KMS-11 (cell line): ENCODE data around the gene DPM2.

Experiments used
- H2AFZ ChIP-seq: fragments of 200-600 bp; sonication (generic); 2 replicates; pipeline ENCODE4 v1.6.1; 2016; ENCODE audit warnings: antibody characterized with exemption, mixed run types, low read depth
- H3K27ac ChIP-seq: fragments of 200-600 bp; sonication (generic); 2 replicates; pipeline ENCODE4 v1.6.1; 2016; ENCODE audit warnings: mild to moderate bottlenecking, mixed run types
- H3K27me3 ChIP-seq: fragments of 200-600 bp; sonication (generic); 2 replicates; pipeline ENCODE4 v1.6.1; 2017; ENCODE audit warnings: mild to moderate bottlenecking, low read depth, mixed run types, moderate library complexity; ENCODE audit not compliant: insufficient read depth
- H3K36me3 ChIP-seq: fragments of 200-600 bp; sonication (generic); 2 replicates; pipeline ENCODE4 v1.6.1; 2017; ENCODE audit warnings: mild to moderate bottlenecking, mixed run types; ENCODE audit not compliant: insufficient read depth
- H3K4me1 ChIP-seq: fragments of 200-600 bp; sonication (generic); 2 replicates; pipeline ENCODE4 v1.6.1; 2016; ENCODE audit warnings: mild to moderate bottlenecking, low read depth, mixed run types; ENCODE audit not compliant: poor library complexity, severe bottlenecking
- H3K4me2 ChIP-seq: fragments of 200-600 bp; sonication (generic); 2 replicates; pipeline ENCODE4 v1.7.0; 2016; ENCODE audit warnings: mild to moderate bottlenecking, mixed run types
- H3K4me3 ChIP-seq: fragments of 200-600 bp; sonication (generic); IDR thresholded peaks from 2 replicates; pipeline ENCODE4 v1.6.1; 2017; ENCODE audit warnings: low read depth, low read length, mixed read lengths; ENCODE audit not compliant: insufficient read depth
- H3K79me2 ChIP-seq: fragments of 200-600 bp; sonication (generic); 2 replicates; pipeline ENCODE4 v1.6.1; 2016; ENCODE audit warnings: low read depth, mixed run types; ENCODE audit not compliant: insufficient read depth
- H3K9ac ChIP-seq: fragments of 200-600 bp; sonication (generic); 2 replicates; pipeline ENCODE4 v1.6.1; 2016; ENCODE audit warnings: mild to moderate bottlenecking, mixed run types
- H4K20me1 ChIP-seq: fragments of 200-600 bp; sonication (generic); 2 replicates; pipeline ENCODE4 v1.6.1; 2016; ENCODE audit warnings: mild to moderate bottlenecking, mixed run types; ENCODE audit not compliant: insufficient read depth
- TF ChIP-seq, protein P1 (sequence below): fragments of 200-600 bp; sonication (generic); conservative IDR thresholded peaks from 2 replicates; pipeline ENCODE4 v1.6.1; 2017; ENCODE audit warnings: low read depth, mild to moderate bottlenecking, antibody characterized with exemption, low read length, moderate library complexity, mixed read lengths

The DPM2 gene

GRCh38 chr9:127938298-127938690, 640 bp upstream of the DPM2 start:
- Histone ChIP-seq H3K4me2 (no peak overlapping the region), H3K9ac (no peak overlapping the region), H3K4me1 (peaks cover 18% of the 10 kb centered on the region), H3K4me3 (no peak overlapping the region), H3K36me3 (no peaks in the 10 kb centered on the region), H3K27me3 (no peaks in the 10 kb centered on the region), H4K20me1 (no peaks in the 10 kb centered on the region), H3K79me2 (peaks cover 24% of the 10 kb centered on the region), H2AFZ (no peak overlapping the region), H3K27ac (no peak overlapping the region)
- TF ChIP-seq, protein P1, sequence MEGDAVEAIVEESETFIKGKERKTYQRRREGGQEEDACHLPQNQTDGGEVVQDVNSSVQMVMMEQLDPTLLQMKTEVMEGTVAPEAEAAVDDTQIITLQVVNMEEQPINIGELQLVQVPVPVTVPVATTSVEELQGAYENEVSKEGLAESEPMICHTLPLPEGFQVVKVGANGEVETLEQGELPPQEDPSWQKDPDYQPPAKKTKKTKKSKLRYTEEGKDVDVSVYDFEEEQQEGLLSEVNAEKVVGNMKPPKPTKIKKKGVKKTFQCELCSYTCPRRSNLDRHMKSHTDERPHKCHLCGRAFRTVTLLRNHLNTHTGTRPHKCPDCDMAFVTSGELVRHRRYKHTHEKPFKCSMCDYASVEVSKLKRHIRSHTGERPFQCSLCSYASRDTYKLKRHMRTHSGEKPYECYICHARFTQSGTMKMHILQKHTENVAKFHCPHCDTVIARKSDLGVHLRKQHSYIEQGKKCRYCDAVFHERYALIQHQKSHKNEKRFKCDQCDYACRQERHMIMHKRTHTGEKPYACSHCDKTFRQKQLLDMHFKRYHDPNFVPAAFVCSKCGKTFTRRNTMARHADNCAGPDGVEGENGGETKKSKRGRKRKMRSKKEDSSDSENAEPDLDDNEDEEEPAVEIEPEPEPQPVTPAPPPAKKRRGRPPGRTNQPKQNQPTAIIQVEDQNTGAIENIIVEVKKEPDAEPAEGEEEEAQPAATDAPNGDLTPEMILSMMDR = no peak

DNA sequence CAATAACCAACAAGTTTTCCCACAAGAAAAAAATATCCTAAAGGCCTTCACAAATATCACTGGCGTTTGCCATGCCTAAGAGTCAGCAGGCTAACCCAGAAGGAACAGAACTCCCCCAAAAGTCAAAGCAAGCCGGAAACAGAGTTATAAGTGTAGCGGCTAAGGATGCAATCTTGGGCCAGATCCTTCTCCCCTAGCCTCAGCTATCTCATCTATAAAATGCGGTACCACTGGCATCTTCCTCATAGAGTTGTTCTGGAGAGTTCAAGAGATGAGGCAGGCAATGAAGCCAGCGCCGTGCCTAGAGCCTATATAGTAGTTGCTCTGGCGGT, 632 bp downstream of the DPM2 start:
- H3K27me3 ChIP-seq = no peaks in the 10 kb centered on the region
- peak overlapping the region; percentile 92 for H3K4me2 ChIP-seq
- H3K4me1 ChIP-seq = peaks cover 23% of the 10 kb centered on the region
- TF ChIP-seq, protein P1 = no peak
- H3K27ac ChIP-seq = peak overlapping the region; percentile 44
- no peaks in the 10 kb centered on the region for H4K20me1 ChIP-seq
- peak overlapping the region; percentile 63; the same call in 1 of the 2 replicates for H2AFZ ChIP-seq
- H3K36me3 ChIP-seq = no peaks in the 10 kb centered on the region
- peaks cover 24% of the 10 kb centered on the region for H3K79me2 ChIP-seq
- H3K4me3 ChIP-seq = peak overlapping the region; percentile 37
- H3K9ac ChIP-seq = peak overlapping the region; percentile 65; the same call in 1 of the 2 replicates

- Histone ChIP-seq H4K20me1 (no peaks in the 10 kb centered on the region), H3K9ac (no peak overlapping the region), H3K4me2 (peak overlapping the region; percentile 92), H3K4me1 (peaks cover 29% of the 10 kb centered on the region), H3K36me3 (no peaks in the 10 kb centered on the region), H3K4me3 (peak overlapping the region; percentile 37), H3K27ac (no peak overlapping the region), H3K27me3 (no peaks in the 10 kb centered on the region), H2AFZ (no peak overlapping the region), H3K79me2 (peaks cover 24% of the 10 kb centered on the region)
- TF ChIP-seq, protein P1 = no peak
Measured at GRCh38 chr9:127936347-127936852, 1.3 kb downstream of the DPM2 start.

- peak overlapping the region; percentile 92 for H3K4me2 ChIP-seq
- no peaks in the 10 kb centered on the region for H3K36me3 ChIP-seq
- no peak overlapping the region for H2AFZ ChIP-seq
- H3K4me3 ChIP-seq = no peak overlapping the region
- peaks cover 24% of the 10 kb centered on the region for H3K79me2 ChIP-seq
- TF ChIP-seq, protein P1 = no peak
- H3K27ac ChIP-seq = no peak overlapping the region
- peaks cover 35% of the 10 kb centered on the region for H3K4me1 ChIP-seq
- no peaks in the 10 kb centered on the region for H3K27me3 ChIP-seq
- H3K9ac ChIP-seq = no peak overlapping the region
- no peaks in the 10 kb centered on the region for H4K20me1 ChIP-seq
Measured at GRCh38 chr9:127935765-127936221, 1.9 kb downstream of the DPM2 start.
